ENCODE data around the gene SLC5A2. TPM values are rescaled to one million over a fixed set of nuclear protein-coding genes. Genes with fewer than 3 reads are reported as not detected.

Gene SLC5A2
- total and polyA plus RNA-seq, 2 of the 13 experiments (the other 11 are each of a cell fraction or from before 2014, with no cell fraction given) = 0.24 to 0.97 TPM

GRCh38 chr16:31458844-31459686, 23.9 kb upstream of the SLC5A2 start, which contains the start of gene ARMC5 (continued):
- TF ChIP-seq HMGXB3 (CRISPR knock-in tag; IDR thresholded peaks at IDR 0.05; ENCODE audit: borderline replicate concordance) = peak; percentile 64; the same call in 1 of the 2 replicates
- TF ChIP-seq, protein P1, sequence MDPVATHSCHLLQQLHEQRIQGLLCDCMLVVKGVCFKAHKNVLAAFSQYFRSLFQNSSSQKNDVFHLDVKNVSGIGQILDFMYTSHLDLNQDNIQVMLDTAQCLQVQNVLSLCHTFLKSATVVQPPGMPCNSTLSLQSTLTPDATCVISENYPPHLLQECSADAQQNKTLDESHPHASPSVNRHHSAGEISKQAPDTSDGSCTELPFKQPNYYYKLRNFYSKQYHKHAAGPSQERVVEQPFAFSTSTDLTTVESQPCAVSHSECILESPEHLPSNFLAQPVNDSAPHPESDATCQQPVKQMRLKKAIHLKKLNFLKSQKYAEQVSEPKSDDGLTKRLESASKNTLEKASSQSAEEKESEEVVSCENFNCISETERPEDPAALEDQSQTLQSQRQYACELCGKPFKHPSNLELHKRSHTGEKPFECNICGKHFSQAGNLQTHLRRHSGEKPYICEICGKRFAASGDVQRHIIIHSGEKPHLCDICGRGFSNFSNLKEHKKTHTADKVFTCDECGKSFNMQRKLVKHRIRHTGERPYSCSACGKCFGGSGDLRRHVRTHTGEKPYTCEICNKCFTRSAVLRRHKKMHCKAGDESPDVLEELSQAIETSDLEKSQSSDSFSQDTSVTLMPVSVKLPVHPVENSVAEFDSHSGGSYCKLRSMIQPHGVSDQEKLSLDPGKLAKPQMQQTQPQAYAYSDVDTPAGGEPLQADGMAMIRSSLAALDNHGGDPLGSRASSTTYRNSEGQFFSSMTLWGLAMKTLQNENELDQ (CRISPR knock-in tag; IDR thresholded peaks at IDR 0.05; ENCODE audit: borderline replicate concordance) = peak; percentile 84; the same call in 1 of the 2 replicates
- no peak; the same call in 1 of the 2 replicates for TF ChIP-seq RBAK (CRISPR knock-in tag; IDR thresholded peaks at IDR 0.05)
- 0 out of 2 replicates have a peak, but pooled peaks have one; percentile 22 for TF ChIP-seq ZNF549 (CRISPR knock-in tag; IDR thresholded peaks at IDR 0.05)
- no peak for TF ChIP-seq SIN3B (IDR thresholded peaks at IDR 0.05; ENCODE audit: low read length)
- peak; percentile 78; the same call in 1 of the 2 replicates for TF ChIP-seq SMAD1 (CRISPR knock-in tag; IDR thresholded peaks at IDR 0.05; ENCODE audit: borderline replicate concordance, low read depth)
- peak; percentile 77 for TF ChIP-seq HNRNPLL (IDR thresholded peaks at IDR 0.05; ENCODE audit: low read depth, low read length, poor library complexity, severe bottlenecking)
- TF ChIP-seq ZNF740 (CRISPR knock-in tag; IDR thresholded peaks at IDR 0.05) = peak; percentile 63
- peak; percentile 95 for TF ChIP-seq MXD4 (CRISPR knock-in tag; IDR thresholded peaks at IDR 0.05)
- TF ChIP-seq FOXK2 (IDR thresholded peaks at IDR 0.05) = no peak
- TF ChIP-seq BATF2 (CRISPR knock-in tag; IDR thresholded peaks at IDR 0.05) = no peak
- TF ChIP-seq ZNF230 (CRISPR knock-in tag; IDR thresholded peaks at IDR 0.05) = peak; percentile 75; the same call in 1 of the 2 replicates
- peak; percentile 25; the same call in 1 of the 2 replicates for TF ChIP-seq TFAP4 (IDR thresholded peaks at IDR 0.05; ENCODE audit: borderline replicate concordance, low read depth)
- TF ChIP-seq ZNF20 (CRISPR knock-in tag; IDR thresholded peaks at IDR 0.05) = no peak
- no peak for TF ChIP-seq ZNF260 (CRISPR knock-in tag; IDR thresholded peaks at IDR 0.05; ENCODE audit: borderline replicate concordance, low read depth)
- TF ChIP-seq KLF12 (CRISPR knock-in tag; IDR thresholded peaks at IDR 0.05; ENCODE audit: borderline replicate concordance) = peak; percentile 85
- TF ChIP-seq ELF3 (CRISPR knock-in tag; IDR thresholded peaks at IDR 0.05) = peak; percentile 94
- TF ChIP-seq DPF2 (CRISPR knock-in tag; IDR thresholded peaks at IDR 0.05; ENCODE audit: borderline replicate concordance, low read depth) = no peak
- TF ChIP-seq GTF3A (CRISPR knock-in tag; conservative IDR thresholded peaks at IDR 0.05) = peak; percentile 84
- peak; percentile 47; the same call in 1 of the 2 replicates for TF ChIP-seq ZSCAN9 (CRISPR knock-in tag; IDR thresholded peaks at IDR 0.05; ENCODE audit: borderline replicate concordance)
- TF ChIP-seq HNF4A (CRISPR knock-in tag; IDR thresholded peaks at IDR 0.05) = peak; percentile 40
